ENCODE data around the gene DYSF.

Gene DYSF

GRCh38 chr2:71502941-71503738, 49.8 kb downstream of the DYSF start:
- no peak for DNase-seq (ENCODE audit: low read depth in 2 of 2)

GRCh38 chr2:71503837-71504236, 50.5 kb downstream of the DYSF start:
- DNase-seq (ENCODE audit: low read depth in 2 of 2), result no peak

- no peak for DNase-seq (ENCODE audit: low read depth in 2 of 2)
Observed at GRCh38 chr2:71504611-71505010, 51.2 kb downstream of the DYSF start.

GRCh38 chr2:71505086-71505769, 51.9 kb downstream of the DYSF start:
- DNase-seq (ENCODE audit: low read depth in 2 of 2), result no peak

- no peak for DNase-seq (ENCODE audit: low read depth in 2 of 2)
Observed at GRCh38 chr2:71505770-71506140, 52.4 kb downstream of the DYSF start.

- no peak for DNase-seq (ENCODE audit: low read depth in 2 of 2)
Observed at GRCh38 chr2:71506222-71507153, 53.1 kb downstream of the DYSF start.

- no peak for DNase-seq (ENCODE audit: low read depth in 2 of 2)
Observed at GRCh38 chr2:71507476-71507875, 54.1 kb downstream of the DYSF start.

GRCh38 chr2:71510196-71510807, 56.9 kb downstream of the DYSF start:
- peak; percentile 37 to 56 for DNase-seq (ENCODE audit: low read depth in 2 of 2)

GRCh38 chr2:71510938-71511337, 57.6 kb downstream of the DYSF start:
- DNase-seq (ENCODE audit: low read depth in 2 of 2), result no peak

GRCh38 chr2:71511776-71512175, 58.4 kb downstream of the DYSF start:
- no peak for DNase-seq (ENCODE audit: low read depth in 2 of 2)

GRCh38 chr2:71512386-71512785, 59.0 kb downstream of the DYSF start:
- no peak for DNase-seq (ENCODE audit: low read depth in 2 of 2)

GRCh38 chr2:71513096-71513495, 59.7 kb downstream of the DYSF start:
- DNase-seq (ENCODE audit: low read depth in 2 of 2), result no peak

- no peak for DNase-seq (ENCODE audit: low read depth in 2 of 2)
Observed at GRCh38 chr2:71513721-71514120, 60.4 kb downstream of the DYSF start.

- DNase-seq (ENCODE audit: low read depth in 2 of 2), result no peak
Observed at GRCh38 chr2:71516253-71516888, 63.0 kb downstream of the DYSF start.

- no peak for DNase-seq (ENCODE audit: low read depth in 2 of 2)
Observed at GRCh38 chr2:71517851-71518250, 64.5 kb downstream of the DYSF start.

- DNase-seq (ENCODE audit: low read depth in 2 of 2), result no peak
Observed at GRCh38 chr2:71521436-71521950, 68.1 kb downstream of the DYSF start.

- no peak for DNase-seq (ENCODE audit: low read depth in 2 of 2)
Observed at GRCh38 chr2:71524476-71524875, 71.1 kb downstream of the DYSF start.

- DNase-seq (ENCODE audit: low read depth in 2 of 2), result no peak
Observed at GRCh38 chr2:71526141-71526540, 72.8 kb downstream of the DYSF start.

GRCh38 chr2:71526975-71527374, 73.6 kb downstream of the DYSF start:
- DNase-seq (ENCODE audit: low read depth in 2 of 2), result no peak

- no peak for DNase-seq (ENCODE audit: low read depth in 2 of 2)
Observed at GRCh38 chr2:71528131-71528591, 74.8 kb downstream of the DYSF start.

- DNase-seq (ENCODE audit: low read depth in 2 of 2), result no peak
Observed at GRCh38 chr2:71528749-71529148, 75.4 kb downstream of the DYSF start.
